GM23338 (cell line): ENCODE results near the gene ULK3. TPM values are rescaled to one million over a fixed set of nuclear protein-coding genes. Genes with fewer than 3 reads are reported as not detected.

Source experiments
- ATAC-seq: fragments of 200-7000 bp; cut with Tn5 transposase; 3 replicates; pipeline ENCODE4 v1.9.1; 2020
- DNase-seq: peaks from one replicate; pipeline ENCODE4 v3.0.0-alpha.2; 2015; ENCODE audit warnings: low spot score
- H2AFZ ChIP-seq: fragments of 200-600 bp; sonication (generic); 2 replicates; pipeline ENCODE4 v1.8.0; 2016; ENCODE audit warnings: antibody characterized with exemption, mild to moderate bottlenecking, moderate library complexity
- H3F3A ChIP-seq: fragments of 200-600 bp; sonication (generic); replicated peaks from 2 replicates; pipeline ENCODE4 v1.8.0; 2017; ENCODE audit warnings: antibody characterized with exemption, mixed run types, low read depth
- H3K27ac ChIP-seq: fragments of 200-600 bp; sonication (generic); 2 replicates; pipeline ENCODE4 v1.6.1; 2016; ENCODE audit warnings: low read depth
- H3K27me3 ChIP-seq: fragments of 200-600 bp; sonication (generic); 2 replicates; pipeline ENCODE4 v1.8.0; 2016; ENCODE audit warnings: mild to moderate bottlenecking, mixed run types, moderate library complexity; ENCODE audit not compliant: insufficient read depth
- H3K36me3 ChIP-seq: fragments of 200-600 bp; sonication (generic); 2 replicates; pipeline ENCODE4 v1.8.0; 2016; ENCODE audit warnings: mild to moderate bottlenecking; ENCODE audit not compliant: insufficient read depth
- H3K4me1 ChIP-seq: fragments of 200-600 bp; sonication (generic); 2 replicates; pipeline ENCODE4 v1.8.0; 2016; ENCODE audit warnings: mild to moderate bottlenecking, moderate library complexity; ENCODE audit not compliant: insufficient read depth
- H3K4me2 ChIP-seq: fragments of 200-600 bp; sonication (generic); 2 replicates; pipeline ENCODE4 v1.7.1; 2017; ENCODE audit warnings: mixed run types
- H3K4me3 ChIP-seq: fragments of 200-600 bp; sonication (generic); 2 replicates; pipeline ENCODE4 v1.6.1; 2016; ENCODE audit warnings: mixed run types
- H3K79me2 ChIP-seq: fragments of 200-600 bp; sonication (generic); replicated peaks from 2 replicates; pipeline ENCODE4 v1.8.0; 2017; ENCODE audit warnings: mild to moderate bottlenecking; ENCODE audit not compliant: insufficient read depth
- H3K9me2 ChIP-seq: fragments of 200-600 bp; sonication (generic); 2 replicates; pipeline ENCODE4 v1.8.0; 2017; ENCODE audit not compliant: insufficient read depth
- H4K20me1 ChIP-seq: fragments of 200-600 bp; sonication (generic); replicated peaks from 2 replicates; pipeline ENCODE4 v1.8.0; 2017; ENCODE audit warnings: mild to moderate bottlenecking; ENCODE audit not compliant: insufficient read depth
- H3K27ac Mint-ChIP-seq: 2 replicates; pipeline ENCODE4 v1.8.0; 2020; ENCODE audit warnings: inconsistent platforms, mild to moderate bottlenecking, moderate library complexity, mixed read lengths
- H3K27me3 Mint-ChIP-seq: 3 replicates; pipeline ENCODE4 v1.8.0; 2022; ENCODE audit warnings: low read depth, mild to moderate bottlenecking, moderate library complexity, mixed read lengths, inconsistent platforms; ENCODE audit not compliant: insufficient read depth, poor library complexity
- H3K36me3 Mint-ChIP-seq: 3 replicates; pipeline ENCODE4 v1.8.0; 2021; ENCODE audit warnings: low read depth, mild to moderate bottlenecking, inconsistent platforms, moderate library complexity, mixed read lengths
- H3K4me1 Mint-ChIP-seq: 3 replicates; pipeline ENCODE4 v1.8.0; 2020; ENCODE audit warnings: mild to moderate bottlenecking, inconsistent platforms, mixed read lengths
- H3K4me3 Mint-ChIP-seq: 3 replicates; pipeline ENCODE4 v1.8.0; 2021; ENCODE audit warnings: moderate library complexity, mild to moderate bottlenecking, inconsistent platforms, mixed read lengths
- H3K9me3 Mint-ChIP-seq: 3 replicates; pipeline ENCODE4 v1.8.0; 2020; ENCODE audit warnings: moderate library complexity, mild to moderate bottlenecking, inconsistent platforms, mixed read lengths
- STAT1 ChIP-seq: IDR thresholded peaks from one replicate; pipeline ENCODE4 v1.6.1; 2016; ENCODE audit warnings: antibody characterized with exemption; ENCODE audit not compliant: unreplicated experiment
- polyA plus RNA-seq: library from polyadenylated mRNA; unstranded; fragments of >200 nt; fragmentation: Nextera tagmentation; extraction: Ambion mirVana; gene quantifications from 2 replicates; pipeline ENCODE4 v1.2.1, GENCODE V29; 2016
- total RNA-seq: library from RNA; depleted of rRNA; stranded (reverse); fragments of >200 nt; shearing (Covaris generic); gene quantifications from 2 replicates; pipeline ENCODE4 v1.2.3, GENCODE V29; 2014
- TF ChIP-seq, protein P1 (sequence below): fragments of 250-450 bp; sonication (Bioruptor Pico); IDR thresholded peaks from 2 replicates; pipeline ENCODE4 v1.5.0; 2020; ENCODE audit warnings: mild to moderate bottlenecking, moderate library complexity
- TF ChIP-seq, protein P2 (sequence below): IDR thresholded peaks from one replicate; pipeline ENCODE4 v1.6.1; 2018; ENCODE audit warnings: antibody characterized with exemption; ENCODE audit not compliant: unreplicated experiment

The ULK3 gene
- total and polyA plus RNA-seq, 2 experiments from 2014 or later = 20.3 to 35.4 TPM

DNA sequence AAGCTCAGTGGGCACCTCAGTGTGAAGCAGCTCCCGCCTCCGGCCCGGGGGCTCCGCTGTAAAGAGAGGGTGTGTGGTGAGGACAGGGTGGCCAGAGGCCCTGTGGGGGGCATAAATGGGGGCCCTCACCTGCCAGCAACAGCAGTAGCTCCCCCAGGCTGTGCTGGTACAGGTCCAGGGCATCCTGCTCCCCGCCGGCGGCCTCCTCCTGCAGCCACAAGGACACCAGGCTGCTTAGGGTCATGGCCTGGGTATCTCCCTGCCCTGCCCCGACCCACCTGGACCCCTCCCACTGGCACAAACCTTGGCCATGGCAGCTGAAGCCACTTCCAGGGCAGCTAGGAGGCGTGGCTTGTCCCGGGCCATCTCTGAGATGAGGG, 4.8 kb downstream of the ULK3 start:
- H3K4me3 Mint-ChIP-seq = no peak overlapping the region
- peaks cover 23% of the 10 kb centered on the region for H3K27me3 Mint-ChIP-seq
- no peaks in the 10 kb centered on the region; the same call in 1 of the 2 replicates for H4K20me1 ChIP-seq
- H3K9me2 ChIP-seq = no peaks in the 10 kb centered on the region
- ATAC-seq (no peak), DNase-seq (no peak)
- no peak overlapping the region for H3K4me2 ChIP-seq
- TF ChIP-seq STAT1 = no peak
- TF ChIP-seq, protein P1, sequence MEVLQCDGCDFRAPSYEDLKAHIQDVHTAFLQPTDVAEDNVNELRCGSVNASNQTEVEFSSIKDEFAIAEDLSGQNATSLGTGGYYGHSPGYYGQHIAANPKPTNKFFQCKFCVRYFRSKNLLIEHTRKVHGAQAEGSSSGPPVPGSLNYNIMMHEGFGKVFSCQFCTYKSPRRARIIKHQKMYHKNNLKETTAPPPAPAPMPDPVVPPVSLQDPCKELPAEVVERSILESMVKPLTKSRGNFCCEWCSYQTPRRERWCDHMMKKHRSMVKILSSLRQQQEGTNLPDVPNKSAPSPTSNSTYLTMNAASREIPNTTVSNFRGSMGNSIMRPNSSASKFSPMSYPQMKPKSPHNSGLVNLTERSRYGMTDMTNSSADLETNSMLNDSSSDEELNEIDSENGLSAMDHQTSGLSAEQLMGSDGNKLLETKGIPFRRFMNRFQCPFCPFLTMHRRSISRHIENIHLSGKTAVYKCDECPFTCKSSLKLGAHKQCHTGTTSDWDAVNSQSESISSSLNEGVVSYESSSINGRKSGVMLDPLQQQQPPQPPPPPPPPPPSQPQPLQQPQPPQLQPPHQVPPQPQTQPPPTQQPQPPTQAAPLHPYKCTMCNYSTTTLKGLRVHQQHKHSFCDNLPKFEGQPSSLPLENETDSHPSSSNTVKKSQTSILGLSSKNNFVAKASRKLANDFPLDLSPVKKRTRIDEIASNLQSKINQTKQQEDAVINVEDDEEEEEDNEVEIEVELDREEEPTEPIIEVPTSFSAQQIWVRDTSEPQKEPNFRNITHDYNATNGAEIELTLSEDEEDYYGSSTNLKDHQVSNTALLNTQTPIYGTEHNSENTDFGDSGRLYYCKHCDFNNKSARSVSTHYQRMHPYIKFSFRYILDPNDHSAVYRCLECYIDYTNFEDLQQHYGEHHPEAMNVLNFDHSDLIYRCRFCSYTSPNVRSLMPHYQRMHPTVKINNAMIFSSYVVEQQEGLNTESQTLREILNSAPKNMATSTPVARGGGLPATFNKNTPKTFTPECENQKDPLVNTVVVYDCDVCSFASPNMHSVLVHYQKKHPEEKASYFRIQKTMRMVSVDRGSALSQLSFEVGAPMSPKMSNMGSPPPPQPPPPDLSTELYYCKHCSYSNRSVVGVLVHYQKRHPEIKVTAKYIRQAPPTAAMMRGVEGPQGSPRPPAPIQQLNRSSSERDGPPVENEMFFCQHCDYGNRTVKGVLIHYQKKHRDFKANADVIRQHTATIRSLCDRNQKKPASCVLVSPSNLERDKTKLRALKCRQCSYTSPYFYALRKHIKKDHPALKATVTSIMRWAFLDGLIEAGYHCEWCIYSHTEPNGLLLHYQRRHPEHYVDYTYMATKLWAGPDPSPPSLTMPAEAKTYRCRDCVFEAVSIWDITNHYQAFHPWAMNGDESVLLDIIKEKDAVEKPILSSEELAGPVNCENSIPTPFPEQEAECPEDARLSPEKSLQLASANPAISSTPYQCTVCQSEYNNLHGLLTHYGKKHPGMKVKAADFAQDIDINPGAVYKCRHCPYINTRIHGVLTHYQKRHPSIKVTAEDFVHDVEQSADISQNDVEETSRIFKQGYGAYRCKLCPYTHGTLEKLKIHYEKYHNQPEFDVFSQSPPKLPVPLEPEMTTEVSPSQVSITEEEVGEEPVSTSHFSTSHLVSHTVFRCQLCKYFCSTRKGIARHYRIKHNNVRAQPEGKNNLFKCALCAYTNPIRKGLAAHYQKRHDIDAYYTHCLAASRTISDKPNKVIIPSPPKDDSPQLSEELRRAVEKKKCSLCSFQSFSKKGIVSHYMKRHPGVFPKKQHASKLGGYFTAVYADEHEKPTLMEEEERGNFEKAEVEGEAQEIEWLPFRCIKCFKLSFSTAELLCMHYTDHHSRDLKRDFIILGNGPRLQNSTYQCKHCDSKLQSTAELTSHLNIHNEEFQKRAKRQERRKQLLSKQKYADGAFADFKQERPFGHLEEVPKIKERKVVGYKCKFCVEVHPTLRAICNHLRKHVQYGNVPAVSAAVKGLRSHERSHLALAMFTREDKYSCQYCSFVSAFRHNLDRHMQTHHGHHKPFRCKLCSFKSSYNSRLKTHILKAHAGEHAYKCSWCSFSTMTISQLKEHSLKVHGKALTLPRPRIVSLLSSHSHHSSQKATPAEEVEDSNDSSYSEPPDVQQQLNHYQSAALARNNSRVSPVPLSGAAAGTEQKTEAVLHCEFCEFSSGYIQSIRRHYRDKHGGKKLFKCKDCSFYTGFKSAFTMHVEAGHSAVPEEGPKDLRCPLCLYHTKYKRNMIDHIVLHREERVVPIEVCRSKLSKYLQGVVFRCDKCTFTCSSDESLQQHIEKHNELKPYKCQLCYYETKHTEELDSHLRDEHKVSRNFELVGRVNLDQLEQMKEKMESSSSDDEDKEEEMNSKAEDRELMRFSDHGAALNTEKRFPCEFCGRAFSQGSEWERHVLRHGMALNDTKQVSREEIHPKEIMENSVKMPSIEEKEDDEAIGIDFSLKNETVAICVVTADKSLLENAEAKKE = no peak
- TF ChIP-seq, protein P2, sequence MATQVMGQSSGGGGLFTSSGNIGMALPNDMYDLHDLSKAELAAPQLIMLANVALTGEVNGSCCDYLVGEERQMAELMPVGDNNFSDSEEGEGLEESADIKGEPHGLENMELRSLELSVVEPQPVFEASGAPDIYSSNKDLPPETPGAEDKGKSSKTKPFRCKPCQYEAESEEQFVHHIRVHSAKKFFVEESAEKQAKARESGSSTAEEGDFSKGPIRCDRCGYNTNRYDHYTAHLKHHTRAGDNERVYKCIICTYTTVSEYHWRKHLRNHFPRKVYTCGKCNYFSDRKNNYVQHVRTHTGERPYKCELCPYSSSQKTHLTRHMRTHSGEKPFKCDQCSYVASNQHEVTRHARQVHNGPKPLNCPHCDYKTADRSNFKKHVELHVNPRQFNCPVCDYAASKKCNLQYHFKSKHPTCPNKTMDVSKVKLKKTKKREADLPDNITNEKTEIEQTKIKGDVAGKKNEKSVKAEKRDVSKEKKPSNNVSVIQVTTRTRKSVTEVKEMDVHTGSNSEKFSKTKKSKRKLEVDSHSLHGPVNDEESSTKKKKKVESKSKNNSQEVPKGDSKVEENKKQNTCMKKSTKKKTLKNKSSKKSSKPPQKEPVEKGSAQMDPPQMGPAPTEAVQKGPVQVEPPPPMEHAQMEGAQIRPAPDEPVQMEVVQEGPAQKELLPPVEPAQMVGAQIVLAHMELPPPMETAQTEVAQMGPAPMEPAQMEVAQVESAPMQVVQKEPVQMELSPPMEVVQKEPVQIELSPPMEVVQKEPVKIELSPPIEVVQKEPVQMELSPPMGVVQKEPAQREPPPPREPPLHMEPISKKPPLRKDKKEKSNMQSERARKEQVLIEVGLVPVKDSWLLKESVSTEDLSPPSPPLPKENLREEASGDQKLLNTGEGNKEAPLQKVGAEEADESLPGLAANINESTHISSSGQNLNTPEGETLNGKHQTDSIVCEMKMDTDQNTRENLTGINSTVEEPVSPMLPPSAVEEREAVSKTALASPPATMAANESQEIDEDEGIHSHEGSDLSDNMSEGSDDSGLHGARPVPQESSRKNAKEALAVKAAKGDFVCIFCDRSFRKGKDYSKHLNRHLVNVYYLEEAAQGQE = no peak
- H3K9me3 Mint-ChIP-seq = no peaks in the 10 kb centered on the region; the same call in 2 of the 3 replicates
- peaks cover 4% of the 10 kb centered on the region; the same call in 1 of the 2 replicates for H3F3A ChIP-seq
- H3K4me3 ChIP-seq = no peak overlapping the region
- no peak overlapping the region for H2AFZ ChIP-seq
- H3K4me1 Mint-ChIP-seq = peaks cover 34% of the 10 kb centered on the region
- H3K27me3 ChIP-seq = no peaks in the 10 kb centered on the region
- H3K79me2 ChIP-seq = no peaks in the 10 kb centered on the region
- H3K36me3 ChIP-seq = no peaks in the 10 kb centered on the region; the same call in 1 of the 2 replicates
- H3K4me1 ChIP-seq = no peaks in the 10 kb centered on the region; the same call in 1 of the 2 replicates
- no peak overlapping the region for H3K27ac Mint-ChIP-seq
- H3K27ac ChIP-seq = no peak overlapping the region
- H3K36me3 Mint-ChIP-seq = peaks cover 19% of the 10 kb centered on the region
